Measurements from ENCODE around the gene G6PC2. TPM values are rescaled to one million over a fixed set of nuclear protein-coding genes. Genes with fewer than 3 reads are reported as not detected.

Gene G6PC2
- total RNA-seq, 1 donor from 2014 or later = not detected

- no peak for DNase-seq (ENCODE audit: extremely low spot score, unreplicated experiment)
- Mint-ChIP-seq H3K9me3 (ENCODE audit: unreplicated experiment) (no peaks in the 10 kb centered on the region), H3K4me3 (ENCODE audit: unreplicated experiment) (no peak overlapping the region), H3K27me3 (ENCODE audit: unreplicated experiment) (peaks cover 18% of the 10 kb centered on the region), H3K27ac (ENCODE audit: unreplicated experiment) (no peak overlapping the region), H3K4me1 (ENCODE audit: unreplicated experiment) (no peaks in the 10 kb centered on the region), H3K36me3 (ENCODE audit: unreplicated experiment) (no peaks in the 10 kb centered on the region)
- TF ChIP-seq CTCF (IDR thresholded peaks at IDR 0.05) = no peak
Measured at GRCh38 chr2:168934826-168935225, 33.7 kb downstream of the G6PC2 start.

DNA sequence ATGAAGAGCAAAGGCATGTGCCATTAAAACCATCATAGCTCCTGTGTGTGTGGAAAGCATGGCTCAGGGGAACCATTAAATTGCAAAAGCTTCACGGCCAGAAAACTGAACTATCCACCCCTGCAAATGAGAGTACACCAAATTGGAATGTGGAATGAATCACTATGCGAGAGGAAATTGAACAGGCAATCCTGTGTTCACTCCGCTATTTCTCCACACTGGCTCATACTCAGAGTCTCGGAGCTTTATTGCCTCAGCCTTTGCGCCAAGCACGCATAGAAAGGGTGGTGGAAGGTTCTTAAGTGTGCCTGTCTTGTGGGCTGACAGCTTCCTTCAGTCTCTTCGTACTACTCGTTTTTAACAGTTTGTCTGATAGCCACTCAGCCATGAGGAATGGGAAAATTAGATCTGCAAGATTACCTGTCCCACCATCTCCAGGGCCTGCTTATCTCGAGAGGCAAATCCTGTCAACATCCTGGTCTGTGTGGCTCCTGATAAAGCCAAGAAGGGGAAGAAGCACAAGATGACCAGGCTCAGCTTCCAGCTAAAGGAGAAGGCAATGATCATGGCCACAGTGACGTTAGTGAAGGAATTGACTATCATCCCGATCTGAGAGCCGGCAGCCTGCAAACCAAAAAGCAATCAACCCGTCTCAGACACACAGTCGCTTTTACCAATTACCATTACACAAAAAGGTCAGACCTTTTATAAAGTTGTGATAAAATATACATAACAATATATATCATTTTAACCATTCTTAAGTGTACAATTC, 34.9 kb downstream of the G6PC2 start:
- H3K36me3 Mint-ChIP-seq (ENCODE audit: unreplicated experiment) = no peaks in the 10 kb centered on the region
- H3K27ac Mint-ChIP-seq (ENCODE audit: unreplicated experiment) = no peak overlapping the region
- H3K4me3 Mint-ChIP-seq (ENCODE audit: unreplicated experiment) = no peak overlapping the region
- no peak for DNase-seq (ENCODE audit: extremely low spot score, unreplicated experiment)
- H3K4me1 Mint-ChIP-seq (ENCODE audit: unreplicated experiment) = no peaks in the 10 kb centered on the region
- TF ChIP-seq CTCF (IDR thresholded peaks at IDR 0.05) = no peak
- H3K27me3 Mint-ChIP-seq (ENCODE audit: unreplicated experiment) = peaks cover 8% of the 10 kb centered on the region
- no peaks in the 10 kb centered on the region for H3K9me3 Mint-ChIP-seq (ENCODE audit: unreplicated experiment)

DNA sequence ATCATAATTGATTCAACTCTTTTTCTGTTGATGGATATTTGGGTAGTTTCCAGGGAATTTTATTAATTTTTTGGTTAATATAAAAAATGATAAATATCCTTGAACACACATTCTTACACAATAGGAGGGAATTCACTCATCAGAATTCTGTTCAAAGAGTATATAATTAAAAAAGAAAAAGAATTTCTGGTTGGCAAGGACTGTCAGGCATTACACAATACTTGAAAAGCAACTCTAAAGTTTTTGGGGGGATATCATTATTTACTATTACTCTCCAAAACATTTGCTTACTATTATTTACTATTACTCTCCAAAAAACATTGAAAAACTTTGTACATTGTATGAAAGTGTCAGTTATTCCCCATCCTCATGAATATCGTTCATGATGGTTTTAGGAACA, 38.0 kb downstream of the G6PC2 start:
- peaks cover 7% of the 10 kb centered on the region for H3K27me3 Mint-ChIP-seq (ENCODE audit: unreplicated experiment)
- no peak overlapping the region for H3K27ac Mint-ChIP-seq (ENCODE audit: unreplicated experiment)
- TF ChIP-seq CTCF (IDR thresholded peaks at IDR 0.05) = no peak
- H3K9me3 Mint-ChIP-seq (ENCODE audit: unreplicated experiment) = no peaks in the 10 kb centered on the region
- H3K4me1 Mint-ChIP-seq (ENCODE audit: unreplicated experiment) = no peaks in the 10 kb centered on the region
- H3K4me3 Mint-ChIP-seq (ENCODE audit: unreplicated experiment) = no peak overlapping the region
- no peak for DNase-seq (ENCODE audit: extremely low spot score, unreplicated experiment)
- no peaks in the 10 kb centered on the region for H3K36me3 Mint-ChIP-seq (ENCODE audit: unreplicated experiment)

GRCh38 chr2:168939918-168940317, 38.8 kb downstream of the G6PC2 start:
- no peak for TF ChIP-seq CTCF (IDR thresholded peaks at IDR 0.05)
- Mint-ChIP-seq H3K36me3 (ENCODE audit: unreplicated experiment) (no peaks in the 10 kb centered on the region), H3K4me3 (ENCODE audit: unreplicated experiment) (no peak overlapping the region), H3K27me3 (ENCODE audit: unreplicated experiment) (peaks cover 15% of the 10 kb centered on the region), H3K4me1 (ENCODE audit: unreplicated experiment) (no peaks in the 10 kb centered on the region), H3K27ac (ENCODE audit: unreplicated experiment) (no peak overlapping the region), H3K9me3 (ENCODE audit: unreplicated experiment) (no peaks in the 10 kb centered on the region)
- no peak for DNase-seq (ENCODE audit: extremely low spot score, unreplicated experiment)

GRCh38 chr2:168941297-168941696, 40.2 kb downstream of the G6PC2 start:
- Mint-ChIP-seq H3K27me3 (ENCODE audit: unreplicated experiment) (peaks cover 20% of the 10 kb centered on the region), H3K36me3 (ENCODE audit: unreplicated experiment) (no peaks in the 10 kb centered on the region), H3K9me3 (ENCODE audit: unreplicated experiment) (no peaks in the 10 kb centered on the region), H3K4me3 (ENCODE audit: unreplicated experiment) (no peak overlapping the region), H3K27ac (ENCODE audit: unreplicated experiment) (no peak overlapping the region), H3K4me1 (ENCODE audit: unreplicated experiment) (no peaks in the 10 kb centered on the region)
- TF ChIP-seq CTCF (IDR thresholded peaks at IDR 0.05) = no peak
- DNase-seq (ENCODE audit: extremely low spot score, unreplicated experiment) = no peak
